GM12872 (cell line): ENCODE measurements around the gene PERCC1.

Experiments
- TF ChIP-seq, protein P1 (sequence below): IDR thresholded peaks from 3 replicates; pipeline ENCODE4 v1.5.1; 2011; ENCODE audit warnings: low read depth, mild to moderate bottlenecking, low read length, moderate library complexity; ENCODE audit not compliant: insufficient read depth

The PERCC1 gene

DNA sequence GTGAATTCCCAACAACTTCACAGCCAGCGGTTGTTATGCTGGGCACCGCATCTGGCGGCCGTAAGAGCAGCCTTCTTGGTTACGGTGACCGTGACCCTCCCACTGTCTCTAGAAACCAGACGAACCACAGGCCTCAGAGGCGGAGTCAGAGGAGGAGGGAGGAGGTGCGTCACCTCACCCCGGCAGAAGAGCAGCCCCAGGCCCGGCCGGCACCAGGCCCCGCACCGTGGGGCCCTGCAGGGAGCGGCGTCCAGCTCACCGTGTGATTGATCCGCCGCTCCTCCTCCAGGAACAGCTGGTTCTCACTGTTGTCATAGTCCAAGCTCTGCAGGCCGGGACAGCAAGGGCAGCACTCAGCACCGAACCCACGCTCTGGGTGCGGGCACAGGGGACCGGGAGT lies 30.3 kb downstream of the PERCC1 start:
- TF ChIP-seq, protein P1, sequence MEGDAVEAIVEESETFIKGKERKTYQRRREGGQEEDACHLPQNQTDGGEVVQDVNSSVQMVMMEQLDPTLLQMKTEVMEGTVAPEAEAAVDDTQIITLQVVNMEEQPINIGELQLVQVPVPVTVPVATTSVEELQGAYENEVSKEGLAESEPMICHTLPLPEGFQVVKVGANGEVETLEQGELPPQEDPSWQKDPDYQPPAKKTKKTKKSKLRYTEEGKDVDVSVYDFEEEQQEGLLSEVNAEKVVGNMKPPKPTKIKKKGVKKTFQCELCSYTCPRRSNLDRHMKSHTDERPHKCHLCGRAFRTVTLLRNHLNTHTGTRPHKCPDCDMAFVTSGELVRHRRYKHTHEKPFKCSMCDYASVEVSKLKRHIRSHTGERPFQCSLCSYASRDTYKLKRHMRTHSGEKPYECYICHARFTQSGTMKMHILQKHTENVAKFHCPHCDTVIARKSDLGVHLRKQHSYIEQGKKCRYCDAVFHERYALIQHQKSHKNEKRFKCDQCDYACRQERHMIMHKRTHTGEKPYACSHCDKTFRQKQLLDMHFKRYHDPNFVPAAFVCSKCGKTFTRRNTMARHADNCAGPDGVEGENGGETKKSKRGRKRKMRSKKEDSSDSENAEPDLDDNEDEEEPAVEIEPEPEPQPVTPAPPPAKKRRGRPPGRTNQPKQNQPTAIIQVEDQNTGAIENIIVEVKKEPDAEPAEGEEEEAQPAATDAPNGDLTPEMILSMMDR, result no peak

DNA sequence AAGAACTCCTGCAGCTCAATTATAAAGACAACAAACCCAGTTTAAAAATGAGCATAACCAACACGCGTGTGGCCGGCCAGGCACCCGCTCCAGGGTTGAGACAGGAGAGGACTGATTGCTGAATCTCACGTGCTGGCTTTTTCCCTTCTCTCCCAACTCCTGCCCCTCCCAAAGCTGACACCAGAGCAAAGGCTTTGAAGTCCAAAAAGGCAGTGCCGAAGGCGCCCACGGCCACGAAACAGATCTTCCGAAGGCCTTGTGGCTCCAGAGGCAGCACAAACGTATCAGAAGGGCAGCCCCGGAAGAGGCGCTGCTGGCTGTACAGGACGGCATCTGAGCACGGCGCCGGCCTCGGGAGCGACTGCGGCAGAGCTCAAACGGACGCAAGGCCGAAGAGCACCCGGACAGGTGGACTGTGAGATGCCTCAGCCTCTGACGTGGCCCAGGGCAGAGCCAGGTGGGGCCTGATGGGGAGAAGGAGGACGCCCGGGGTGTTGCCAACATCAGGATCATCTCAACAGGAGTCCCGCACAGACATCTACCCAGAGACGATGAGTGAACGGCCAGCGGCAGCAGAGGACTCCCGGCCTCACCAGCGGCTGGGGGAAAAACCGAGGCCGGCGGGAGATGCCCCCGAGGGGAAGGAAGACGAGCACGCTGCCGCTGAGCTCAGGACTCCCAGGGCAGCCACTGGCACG lies 33.5 kb downstream of the PERCC1 start:
- TF ChIP-seq, protein P1, result no peak

DNA sequence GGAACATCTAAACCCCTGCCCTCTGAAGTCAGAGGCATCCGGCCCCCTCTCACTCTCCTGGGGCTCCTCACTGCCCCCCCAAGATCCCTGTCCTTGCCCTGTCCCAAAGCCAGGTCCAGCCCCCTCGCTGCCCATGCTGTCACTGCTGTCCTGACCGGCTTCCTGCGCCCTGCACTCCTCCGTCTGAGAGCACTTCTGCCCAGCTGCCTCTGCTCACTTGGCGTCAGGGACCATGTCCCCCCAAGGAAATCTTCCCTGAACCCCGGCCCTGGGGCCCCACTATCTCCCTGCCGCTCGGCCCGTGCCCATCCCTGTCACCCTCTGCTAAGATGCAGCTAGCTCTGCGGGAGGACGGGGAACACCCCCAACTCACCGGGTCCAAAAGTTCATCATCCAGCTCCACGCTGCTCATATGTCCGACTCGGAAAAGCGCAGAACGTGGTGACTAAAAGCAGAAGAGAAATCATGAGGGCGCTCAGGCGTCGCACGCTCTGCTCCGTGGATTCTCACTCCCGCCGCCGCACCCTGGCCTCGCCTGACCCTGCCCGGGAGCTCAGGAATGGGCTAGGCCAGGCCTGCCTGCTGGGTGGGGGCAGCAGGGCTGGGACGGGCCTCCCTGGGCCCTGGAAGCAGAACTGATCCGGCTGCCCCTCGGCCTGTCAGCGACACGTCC lies 34.2 kb downstream of the PERCC1 start:
- TF ChIP-seq, protein P1, result no peak

DNA sequence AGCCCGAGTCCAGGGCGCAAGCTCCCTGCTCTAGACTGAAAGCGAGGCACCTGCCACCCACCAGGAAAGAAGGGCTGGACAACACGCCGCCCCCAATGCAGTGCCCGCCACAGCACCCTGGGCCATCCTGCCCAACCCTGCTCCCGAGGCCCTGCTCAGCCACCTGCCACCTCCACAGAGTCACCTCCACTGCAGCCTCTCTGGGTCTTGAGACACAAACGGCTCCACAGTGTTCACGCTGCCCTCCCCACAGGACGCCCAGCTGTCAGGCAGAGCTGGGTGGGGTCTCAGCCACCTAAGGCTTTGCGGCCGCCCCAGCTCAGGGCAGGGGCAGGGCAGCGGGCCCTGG lies 34.7 kb downstream of the PERCC1 start:
- TF ChIP-seq, protein P1, result no peak

DNA sequence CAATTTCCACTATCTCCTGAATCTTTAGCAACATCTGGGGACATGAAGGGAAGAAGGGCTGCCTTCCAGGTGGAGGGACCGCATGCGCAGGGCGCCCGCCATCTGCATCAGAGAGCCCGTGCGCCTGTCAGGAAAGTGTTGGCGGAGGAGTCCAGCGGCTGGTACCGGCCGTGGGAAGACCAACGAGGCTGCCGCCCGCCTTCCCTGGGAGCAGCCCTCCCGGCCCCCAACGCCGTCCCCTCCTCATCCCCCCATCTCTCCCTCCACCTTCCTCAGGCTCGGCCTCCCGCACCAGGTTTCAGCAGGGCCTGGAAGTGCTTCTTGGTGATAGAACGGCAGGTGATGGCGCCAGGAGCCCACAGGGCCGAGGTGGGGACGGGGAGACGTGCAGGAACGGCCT lies 35.2 kb downstream of the PERCC1 start:
- TF ChIP-seq, protein P1, result no peak

DNA sequence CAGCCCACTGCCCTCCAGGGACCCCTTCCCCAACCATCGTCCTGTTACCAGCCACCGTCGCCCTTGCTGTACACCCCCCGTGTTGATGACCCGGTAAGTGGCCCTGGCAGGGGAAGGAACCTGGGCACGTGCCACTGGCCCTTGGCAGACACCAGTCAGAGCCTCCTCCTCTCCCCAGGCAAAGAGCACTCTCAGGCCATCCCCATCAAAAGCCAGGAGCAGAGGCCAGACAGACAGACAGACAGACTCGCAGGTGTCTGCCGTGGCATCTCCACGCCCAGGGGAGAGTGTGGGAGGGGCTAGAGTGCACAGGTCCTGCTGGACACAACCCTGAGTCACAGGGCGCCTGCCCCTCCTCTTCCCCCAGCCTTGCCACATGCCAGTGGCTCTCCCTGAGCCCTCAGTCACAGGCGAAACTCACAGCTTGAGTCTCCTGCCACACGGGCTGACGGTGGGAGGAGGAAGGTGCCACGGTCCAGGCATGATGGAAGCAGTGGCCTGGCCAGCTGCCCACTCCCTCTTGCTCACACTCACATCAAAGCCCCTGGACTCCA lies 36.2 kb downstream of the PERCC1 start:
- TF ChIP-seq, protein P1, result no peak

DNA sequence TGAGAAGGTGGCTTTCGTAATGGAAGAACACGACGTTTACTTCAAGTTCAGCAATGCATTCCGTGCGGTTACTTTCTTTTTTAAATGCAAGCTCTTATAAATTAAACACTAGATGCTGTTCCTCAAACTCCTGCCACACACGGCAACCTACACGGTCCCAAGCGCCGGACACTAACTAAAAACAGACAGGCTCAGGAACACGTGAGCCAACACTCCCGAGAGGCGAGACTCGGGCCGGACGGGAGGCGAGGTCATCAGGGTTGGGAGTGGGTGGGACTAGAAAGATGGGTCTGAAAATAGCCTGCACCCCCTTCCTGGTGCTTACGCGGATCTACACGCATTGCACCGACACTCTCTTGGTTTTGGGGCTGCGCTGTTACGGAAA lies 37.5 kb downstream of the PERCC1 start:
- TF ChIP-seq, protein P1, result no peak
